Brain pericyte (primary cell): ENCODE results near the gene XXYLT1.

ENCODE experiments used
- DNase-seq: peaks from one replicate; pipeline ENCODE4 v3.0.0-alpha.2; 2012; ENCODE audit warnings: low read depth, low spot score

Gene XXYLT1

GRCh38 chr3:195078891-195079440, 192.0 kb downstream of the XXYLT1 start:
- DNase-seq, result no peak

GRCh38 chr3:195077611-195078540, 193.1 kb downstream of the XXYLT1 start:
- DNase-seq, result no peak

GRCh38 chr3:195076981-195077610, 193.9 kb downstream of the XXYLT1 start:
- no peak for DNase-seq

- no peak for DNase-seq
Measured at GRCh38 chr3:195075941-195076875, 194.8 kb downstream of the XXYLT1 start.

DNA sequence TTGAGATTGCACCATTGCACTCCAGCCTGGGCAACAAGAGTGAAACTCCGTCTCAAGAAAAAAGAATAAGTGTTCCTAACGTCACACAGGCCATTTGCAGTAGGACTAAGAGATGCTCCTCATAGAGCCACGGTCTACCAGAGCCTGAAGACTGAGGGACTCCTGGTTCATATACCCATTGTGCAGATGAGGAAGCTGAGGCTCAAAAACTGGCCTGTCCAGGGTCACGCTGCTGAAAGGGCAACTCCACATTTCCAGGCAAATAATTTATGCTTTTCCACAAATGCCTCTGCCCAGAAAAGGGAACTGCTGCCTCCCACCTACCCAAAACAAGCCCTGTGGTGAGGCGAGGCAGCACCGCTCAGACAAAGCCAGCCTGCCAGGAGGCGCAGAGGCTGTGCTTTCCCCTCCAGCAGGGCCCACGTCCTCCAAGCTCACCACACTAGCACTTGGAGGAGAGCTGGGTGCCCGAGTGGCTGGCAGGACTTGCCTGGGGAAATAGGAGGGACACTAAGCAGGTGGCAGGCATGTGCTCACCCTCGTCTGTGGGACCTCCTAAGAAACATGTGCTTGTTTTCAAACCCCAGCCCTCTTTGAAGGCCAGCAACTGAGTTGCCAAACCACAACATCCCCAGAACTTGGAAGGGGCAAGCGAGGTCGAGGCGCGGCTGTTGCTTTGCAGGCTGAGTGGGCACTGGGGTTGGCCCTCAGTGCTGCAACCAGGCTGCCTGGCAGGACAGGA, 195.6 kb downstream of the XXYLT1 start:
- no peak for DNase-seq

GRCh38 chr3:195073866-195074860, 196.8 kb downstream of the XXYLT1 start:
- no peak for DNase-seq

DNA sequence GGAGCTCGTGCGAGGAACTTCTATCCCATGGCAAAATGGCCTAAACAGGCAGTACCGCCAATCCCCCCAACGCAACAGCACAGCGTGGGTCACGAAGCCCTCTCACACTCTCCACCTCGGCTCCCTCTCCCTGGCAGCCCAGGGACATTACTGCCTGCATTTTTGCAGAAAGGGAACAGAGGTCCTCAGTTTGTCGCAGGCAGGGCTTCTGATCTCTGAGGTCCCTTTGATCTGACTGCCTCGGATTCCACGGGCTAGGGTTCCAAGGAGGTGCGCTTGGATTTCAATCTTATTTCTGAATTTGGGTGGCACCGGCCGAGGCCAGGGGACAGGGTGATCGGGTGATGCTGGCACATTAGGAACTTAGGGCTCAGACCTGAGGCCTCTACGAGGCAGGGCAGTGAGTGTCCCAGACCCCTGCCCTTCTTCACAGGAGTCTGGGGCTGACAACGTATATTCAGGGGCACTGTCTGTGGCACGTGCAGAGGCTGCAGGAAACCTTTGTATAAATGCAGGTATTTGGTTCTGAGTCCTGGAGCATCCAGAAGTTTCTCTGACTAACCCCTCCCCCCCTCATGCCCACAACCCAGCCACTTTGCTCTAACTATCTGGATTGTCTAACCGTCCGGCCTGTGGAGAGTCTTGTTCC, 197.9 kb downstream of the XXYLT1 start:
- DNase-seq, result no peak

DNA sequence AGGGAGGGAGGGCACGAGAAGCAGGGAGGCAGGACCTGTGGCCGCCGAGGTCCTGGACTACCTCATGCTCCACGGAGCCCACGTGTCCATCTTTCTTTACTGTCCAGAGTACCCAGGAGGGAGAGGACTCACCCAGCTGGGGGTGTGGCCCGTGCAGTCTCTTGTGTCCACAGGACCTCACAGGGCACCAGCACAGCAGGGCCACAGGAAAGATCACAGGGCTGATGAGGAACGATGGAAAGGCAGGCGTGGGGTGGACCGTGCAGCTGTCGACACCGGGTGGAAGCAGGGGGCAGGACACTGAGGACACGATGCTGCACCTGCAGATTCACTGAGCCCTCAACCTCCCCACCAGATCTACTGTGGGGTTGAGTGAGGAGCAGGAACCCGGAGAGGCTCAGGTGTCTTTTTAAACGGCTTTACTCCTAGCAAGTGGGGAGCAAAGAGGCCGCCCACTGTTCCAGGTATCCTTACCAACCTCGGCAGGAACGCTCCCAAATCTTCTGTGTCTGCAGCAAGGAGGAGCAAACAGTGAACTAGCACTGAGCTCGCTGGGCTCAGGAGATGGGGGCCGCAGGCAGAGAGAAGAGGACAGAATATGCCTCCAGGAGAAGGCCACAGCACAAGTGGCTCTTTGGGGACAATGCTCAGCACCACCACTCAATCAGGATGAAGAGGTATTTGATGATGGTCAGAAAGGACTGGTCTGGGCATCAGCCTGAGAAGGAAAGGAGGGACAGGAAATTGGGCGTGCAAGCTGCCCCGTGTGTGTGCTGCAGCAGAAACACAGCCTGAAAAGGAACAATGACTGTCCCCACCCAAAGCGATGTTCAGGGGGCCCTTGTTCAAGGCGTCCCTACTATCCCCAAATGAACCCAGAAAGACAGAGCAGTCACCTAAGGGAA, 198.8 kb downstream of the XXYLT1 start:
- DNase-seq, result no peak

- no peak for DNase-seq
Measured at GRCh38 chr3:195071011-195071728, 199.8 kb downstream of the XXYLT1 start.

DNA sequence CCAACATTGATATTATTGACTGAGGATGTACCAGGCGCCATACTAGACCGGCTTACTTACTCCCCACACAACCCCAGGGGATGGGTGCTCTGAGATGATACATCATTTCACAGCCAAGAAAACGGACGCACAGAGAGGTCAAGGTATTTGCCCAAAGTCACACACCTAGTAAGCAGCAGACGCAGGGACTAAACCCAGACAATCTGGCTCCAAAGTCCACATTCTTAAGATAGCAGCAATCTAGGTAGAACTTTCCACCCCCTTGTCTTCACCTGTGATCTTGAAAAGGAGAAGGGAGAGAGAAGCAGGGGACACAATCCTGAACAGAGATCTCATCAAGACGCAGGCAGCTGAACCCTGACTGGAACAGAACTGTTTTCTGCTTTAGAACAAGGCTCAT, 200.6 kb downstream of the XXYLT1 start:
- DNase-seq, result no peak

DNA sequence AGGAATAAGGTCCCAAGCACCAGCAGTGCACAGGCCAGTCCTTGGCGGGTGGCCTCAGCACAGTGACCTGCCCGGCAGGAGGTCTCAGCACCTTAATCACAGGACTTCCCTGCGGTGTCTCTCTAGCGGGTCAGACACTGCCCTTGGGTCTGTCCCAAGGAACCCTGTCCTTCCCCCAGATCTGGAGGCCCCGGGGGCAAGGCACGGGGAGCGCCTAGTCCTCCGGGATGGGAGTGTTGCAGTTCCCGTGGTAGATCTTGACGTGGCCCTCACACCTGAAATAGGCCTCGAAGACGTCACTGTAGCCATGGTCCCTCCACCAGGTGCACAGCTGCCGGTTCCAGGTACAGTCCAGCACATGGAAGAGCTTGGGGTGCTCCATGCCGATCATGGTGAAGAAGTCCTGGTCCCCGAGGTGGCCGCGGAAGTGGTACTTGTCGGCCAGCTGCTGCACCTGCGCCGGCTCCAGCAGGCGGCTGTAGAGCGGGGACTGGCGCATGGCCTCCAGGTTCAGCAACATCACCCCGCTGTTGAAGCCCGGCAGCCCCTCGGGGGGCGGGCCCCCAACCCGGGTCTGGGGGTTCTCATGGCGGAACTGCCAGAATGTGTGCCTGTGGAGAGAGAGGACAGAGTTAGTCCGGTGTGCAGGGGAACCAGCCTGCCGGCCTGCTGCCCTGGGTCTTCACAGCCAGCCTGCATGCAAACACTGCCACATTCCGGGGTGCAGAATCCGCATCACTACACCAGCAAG, 201.3 kb downstream of the XXYLT1 start:
- DNase-seq, result no peak

DNA sequence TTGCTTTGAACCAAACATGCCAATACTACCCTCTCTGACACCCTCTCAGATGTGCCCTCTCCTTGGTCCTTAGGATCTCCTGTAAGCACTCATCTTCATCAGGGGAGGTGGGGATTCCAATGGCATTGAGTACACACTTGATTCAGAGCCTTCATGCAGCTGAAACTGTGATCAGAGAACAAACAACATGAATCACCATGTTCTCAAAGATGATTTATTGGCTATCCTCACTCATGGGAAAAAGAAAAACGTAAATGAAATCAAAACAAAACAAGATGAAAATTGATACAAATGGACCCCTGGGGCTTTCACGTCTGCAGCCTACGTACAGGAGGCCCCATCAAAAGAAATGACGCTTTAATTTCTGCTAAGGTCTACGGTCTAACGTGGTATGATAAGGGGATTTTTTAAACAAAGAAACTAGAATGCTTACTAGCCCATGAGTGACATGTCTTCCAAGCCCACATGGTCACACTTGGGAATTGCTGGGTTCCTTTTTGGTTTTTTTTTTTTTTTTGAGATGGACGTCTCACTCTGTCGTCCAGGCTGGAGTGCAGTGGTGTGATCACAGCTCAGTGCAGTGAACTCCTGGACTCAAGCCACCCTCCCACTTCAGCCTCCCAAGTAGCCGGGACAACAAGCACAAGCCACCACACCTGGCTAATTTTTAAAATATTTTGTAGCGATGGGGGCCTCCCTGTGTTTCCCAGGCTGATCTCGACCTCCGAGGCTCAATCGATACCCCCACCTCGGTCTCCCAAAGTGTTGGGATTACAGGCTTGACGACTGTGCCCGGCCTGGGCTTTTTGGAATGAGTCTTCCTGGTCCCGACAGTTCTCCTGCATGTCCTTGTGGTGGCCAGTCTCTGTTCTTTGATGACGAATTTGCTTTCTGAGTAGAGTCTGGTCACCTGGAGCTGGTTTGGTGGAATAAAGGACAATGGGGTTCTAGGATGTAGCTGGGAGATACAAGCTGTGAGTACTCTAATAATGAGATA, 202.6 kb downstream of the XXYLT1 start:
- no peak for DNase-seq

DNA sequence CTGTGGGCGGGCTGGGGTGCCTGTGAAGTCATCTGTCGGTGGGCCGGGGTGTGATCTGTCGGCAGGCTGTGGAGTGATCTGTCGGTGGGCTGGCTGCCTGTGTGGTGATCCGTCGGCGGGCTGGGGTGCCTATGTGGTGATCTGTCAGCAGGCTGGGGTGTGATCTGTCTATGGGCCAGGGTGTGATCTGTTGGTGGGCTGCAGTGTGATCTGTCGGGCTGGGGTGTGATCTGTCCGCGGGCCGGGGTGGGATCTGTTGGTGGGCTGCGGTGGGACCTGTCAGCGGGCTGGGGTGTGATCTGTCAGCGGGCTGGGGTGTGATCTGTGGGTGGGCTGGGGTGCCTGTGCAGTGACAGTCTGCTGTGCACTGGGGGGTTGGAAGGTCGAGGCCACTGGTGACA, 204.5 kb downstream of the XXYLT1 start:
- no peak for DNase-seq

GRCh38 chr3:195065864-195066185, 205.1 kb downstream of the XXYLT1 start:
- DNase-seq, result no peak

GRCh38 chr3:195065142-195065863, 205.7 kb downstream of the XXYLT1 start:
- no peak for DNase-seq
